Measurements from ENCODE around the gene FABP6. TPM values are rescaled to one million over a fixed set of nuclear protein-coding genes. Genes with fewer than 3 reads are reported as not detected.
A peak's percentile ranks its signal among the peaks of the same experiment; 100 is the strongest.

Gene FABP6
- total RNA-seq, 1 experiment from 2014 or later, result 5.2 TPM

GRCh38 chr5:160271396-160271795 is 42.1 kb downstream of the FABP6 start:
- peak overlapping the region; percentile 12 for H3K27ac ChIP-seq (ENCODE audit: insufficient read length, low read depth, low read length)

More at GRCh38 chr5:160271396-160271795, 42.1 kb downstream of the FABP6 start:
- Histone ChIP-seq H4K5ac (ENCODE audit: insufficient read length, low read depth, low read length) (no peak overlapping the region), H3K27me3 (ENCODE audit: insufficient read depth, low read length) (no peaks in the 10 kb centered on the region), H2AK5ac (ENCODE audit: insufficient read length, low read length) (no peak overlapping the region), H2AFZ (ENCODE audit: low read length) (no peak overlapping the region), H3K9me3 (ENCODE audit: control insufficient read depth, low read depth, low read length) (no peaks in the 10 kb centered on the region), H2BK20ac (ENCODE audit: low read depth, low read length, poor library complexity, severe bottlenecking) (no peak overlapping the region), H3K79me2 (ENCODE audit: insufficient read depth, low read length) (no peaks in the 10 kb centered on the region; the same call in 1 of the 2 replicates), H3K23me2 (ENCODE audit: insufficient read length, low read depth, low read length, poor library complexity, severe bottlenecking) (no peaks in the 10 kb centered on the region), H3K9ac (ENCODE audit: extremely low read depth, insufficient read length, low read length) (no peak overlapping the region), H4K8ac (replicated peaks; ENCODE audit: insufficient read length, low read depth, low read length) (no peak overlapping the region), H3K23ac (ENCODE audit: insufficient read length, low read depth, low read length) (no peak overlapping the region), H3K79me1 (ENCODE audit: insufficient read depth, low read depth, low read length, poor library complexity, severe bottlenecking) (no peaks in the 10 kb centered on the region), H4K20me1 (ENCODE audit: control insufficient read depth, insufficient read depth, insufficient read length) (no peaks in the 10 kb centered on the region), H2BK15ac (ENCODE audit: low read depth, low read length) (no peak overlapping the region), H2BK5ac (ENCODE audit: insufficient read length, low read length) (no peak overlapping the region), H3K18ac (ENCODE audit: insufficient read length, low read depth, low read length) (no peak overlapping the region), H3K14ac (ENCODE audit: insufficient read depth, low read length) (peak overlapping the region; percentile 50; the same call in 1 of the 2 replicates), H2BK12ac (ENCODE audit: insufficient read length, low read depth, low read length) (no peak overlapping the region), H4K91ac (ENCODE audit: insufficient read length, low read depth, low read length) (no peak overlapping the region), H3K56ac (ENCODE audit: insufficient read length, low read depth, low read length) (no peak overlapping the region), H2BK120ac (ENCODE audit: low read depth, low read length, poor library complexity, severe bottlenecking) (no peak overlapping the region), H3K4me1 (ENCODE audit: insufficient read depth, low read length) (peaks cover 14% of the 10 kb centered on the region; the same call in 1 of the 2 replicates), H3K4me2 (ENCODE audit: insufficient read depth, insufficient read length, low read length) (no peak overlapping the region), H3T11ph (ENCODE audit: low read length) (no peak overlapping the region), H3K4ac (ENCODE audit: low read depth, low read length) (no peak overlapping the region)
- DNase-seq, result peak; percentile 55
- peak overlapping the region; percentile 36 to 92 (median 78) for H3K27ac Mint-ChIP-seq
- peaks cover 45 to 47% of the 10 kb centered on the region in 2 experiments for H3K4me1 Mint-ChIP-seq
- no peak for TF ChIP-seq CTCF (conservative IDR thresholded peaks at IDR 0.05)
- no peaks in the 10 kb centered on the region for H3K9me3 Mint-ChIP-seq
- peaks cover 6 to 53% (median 17%) of the 10 kb centered on the region in 3 experiments; a peak in 6 of 7 replicates for H3K36me3 Mint-ChIP-seq (ENCODE audit: insufficient read depth in 1 of 3, low read depth in 3 of 3)
- H3K4me3 Mint-ChIP-seq, result peak overlapping the region in 1 of 2 experiments; percentile 56; a peak in 2 of 5 replicates
- WGBS (ENCODE audit: extremely low coverage, insufficient read length, low lambda C conversion rate), result no CpG with 5 or more reads among the region's 8 CpGs
- no peaks in the 10 kb centered on the region; the same call in 1 of the 2 replicates for H3K27me3 Mint-ChIP-seq (ENCODE audit: low read depth)

Measured in H9 (cell line).